Kidney (tissue), 14 donors: ENCODE measurements around the gene DMC1. TPM values are rescaled to one million over a fixed set of nuclear protein-coding genes. Genes with fewer than 3 reads are reported as not detected.

Experiments used
- DNase-seq, 5 donors: peaks; one replicate each; pipeline ENCODE4 v3.0.0-alpha.2; 2013 to 2020
- FAIRE-seq: peaks from 2 replicates; lab custom pipeline; 2012; peaks lifted over from hg19 to GRCh38; lab: Jason Lieb, UNC
- H3K27ac ChIP-seq, 2 donors: one replicate each; pipeline ENCODE4 v1.7.0; 2013; ENCODE audit warnings: low read depth in 2 of 2, low read length in 2 of 2, inconsistent platforms in 1 of 2
- H3K27me3 ChIP-seq: one replicate; pipeline ENCODE4 v1.7.1; 2013; ENCODE audit warnings: low read length, inconsistent platforms; ENCODE audit not compliant: control insufficient read depth, insufficient read depth
- H3K36me3 ChIP-seq, 3 donors: one replicate each; pipeline versions ENCODE4 v1.7.0 to v1.7.1; 2013; ENCODE audit warnings: low read length in 3 of 3, control low read depth in 1 of 3, inconsistent platforms in 1 of 3; ENCODE audit not compliant: insufficient read depth in 3 of 3, control insufficient read depth in 2 of 3
- H3K4me1 ChIP-seq, 3 donors: one replicate each; pipeline versions ENCODE4 v1.7.0 to v1.7.1; 2013; ENCODE audit warnings: low read length in 3 of 3, inconsistent platforms in 1 of 3, low read depth in 1 of 3; ENCODE audit not compliant: control insufficient read depth in 2 of 3, insufficient read depth in 2 of 3
- H3K4me3 ChIP-seq, 3 donors: one replicate each; pipeline versions ENCODE4 v1.7.0 to v1.8.1; 2013; ENCODE audit warnings: low read length in 3 of 3, control low read depth in 1 of 3, inconsistent platforms in 1 of 3
- H3K9ac ChIP-seq, 3 donors: one replicate each; pipeline versions ENCODE4 v1.7.0 to v1.7.1; 2013; ENCODE audit warnings: low read length in 3 of 3, control low read depth in 1 of 3, inconsistent platforms in 1 of 3
- H3K9me3 ChIP-seq, 3 donors: one replicate each; pipeline versions ENCODE4 v1.7.0 to v1.7.1; 2013; ENCODE audit warnings: low read length in 3 of 3, control low read depth in 1 of 3, inconsistent platforms in 1 of 3; ENCODE audit not compliant: control insufficient read depth in 2 of 3, insufficient read depth in 1 of 3
- intact Hi-C: fragments of 100-400 bp; cut with DNase I; formaldehyde crosslinking; loops from one replicate; pipeline ENCODE4 v1.11.1; 2022
- polyA plus RNA-seq: library from polyadenylated mRNA; stranded (reverse); fragments of 350-450 nt; fragmentation: Illumina TruSeq; extraction: RNeasy Lipid Tissue Mini Kit (QIAGEN cat#74804); gene quantifications from one replicate; pipeline ENCODE4 v1.2.3, GENCODE V29; 2014; ENCODE audit warnings: low read depth, low replicate concordance; ENCODE audit not compliant: insufficient read depth
- total RNA-seq: library from RNA; stranded (reverse); fragmentation: NEBNext Ultra II Directional; extraction: Animal tissue kit (Norgen Biotek cat#: 25700); gene quantifications from one replicate; pipeline ENCODE4 v1.2.1, GENCODE V29; 2021
- TF ChIP-seq, protein P1 (sequence below): IDR thresholded peaks from 3 replicates; pipeline ENCODE4 v1.5.1; 2012; ENCODE audit warnings: mild to moderate bottlenecking, moderate library complexity, borderline replicate concordance; ENCODE audit not compliant: insufficient read depth; ENCODE audit errors: extremely low read depth
- donor health status: control.
- donor health status: control.
- donor health status: control.
- donor health status: control.
- donor health status: control.
- donor health status: DM: yes; HTN: yes; CAD: no.
- donor health status: Normal renal cell carcinoma (clear cell type).

Gene DMC1
- total and polyA plus RNA-seq, 2 donors from 2014 or later: 0.66 TPM; not detected in 1

DNA sequence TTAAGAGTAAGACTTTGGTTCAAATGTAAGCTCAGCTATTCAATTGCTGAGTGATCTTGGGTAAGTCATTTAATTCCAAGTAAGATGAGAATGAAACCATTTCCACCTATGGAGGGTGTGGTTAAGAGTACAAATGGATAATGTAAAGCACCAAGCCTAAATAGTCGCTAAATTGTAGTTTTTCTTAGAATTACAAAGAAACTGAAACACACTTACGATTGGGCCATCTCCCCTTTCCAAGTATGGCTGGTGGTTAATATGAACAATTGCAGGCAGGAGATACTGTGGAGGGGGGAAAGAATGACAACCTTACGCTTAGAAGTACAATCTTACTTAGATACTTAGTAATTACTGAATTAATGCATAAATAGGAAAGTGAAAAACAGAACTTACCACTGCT is 72.1 kb downstream of the DMC1 start:
- H3K27me3 ChIP-seq: no peaks in the 10 kb centered on the region
- no peak overlapping the region for H3K4me3 ChIP-seq
- no peaks in the 10 kb centered on the region for H3K9me3 ChIP-seq
- no peak for FAIRE-seq
- peaks cover 27 to 83% (median 54%) of the 10 kb centered on the region in 3 donors for H3K36me3 ChIP-seq
- H3K27ac ChIP-seq: no peak overlapping the region
- intact Hi-C loops: no loop called here
- peaks cover 0 to 9% (median 8%) of the 10 kb centered on the region in 3 donors for H3K4me1 ChIP-seq
- H3K9ac ChIP-seq: no peak overlapping the region
- TF ChIP-seq, protein P1, sequence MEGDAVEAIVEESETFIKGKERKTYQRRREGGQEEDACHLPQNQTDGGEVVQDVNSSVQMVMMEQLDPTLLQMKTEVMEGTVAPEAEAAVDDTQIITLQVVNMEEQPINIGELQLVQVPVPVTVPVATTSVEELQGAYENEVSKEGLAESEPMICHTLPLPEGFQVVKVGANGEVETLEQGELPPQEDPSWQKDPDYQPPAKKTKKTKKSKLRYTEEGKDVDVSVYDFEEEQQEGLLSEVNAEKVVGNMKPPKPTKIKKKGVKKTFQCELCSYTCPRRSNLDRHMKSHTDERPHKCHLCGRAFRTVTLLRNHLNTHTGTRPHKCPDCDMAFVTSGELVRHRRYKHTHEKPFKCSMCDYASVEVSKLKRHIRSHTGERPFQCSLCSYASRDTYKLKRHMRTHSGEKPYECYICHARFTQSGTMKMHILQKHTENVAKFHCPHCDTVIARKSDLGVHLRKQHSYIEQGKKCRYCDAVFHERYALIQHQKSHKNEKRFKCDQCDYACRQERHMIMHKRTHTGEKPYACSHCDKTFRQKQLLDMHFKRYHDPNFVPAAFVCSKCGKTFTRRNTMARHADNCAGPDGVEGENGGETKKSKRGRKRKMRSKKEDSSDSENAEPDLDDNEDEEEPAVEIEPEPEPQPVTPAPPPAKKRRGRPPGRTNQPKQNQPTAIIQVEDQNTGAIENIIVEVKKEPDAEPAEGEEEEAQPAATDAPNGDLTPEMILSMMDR: no peak
- DNase-seq: no peak

DNA sequence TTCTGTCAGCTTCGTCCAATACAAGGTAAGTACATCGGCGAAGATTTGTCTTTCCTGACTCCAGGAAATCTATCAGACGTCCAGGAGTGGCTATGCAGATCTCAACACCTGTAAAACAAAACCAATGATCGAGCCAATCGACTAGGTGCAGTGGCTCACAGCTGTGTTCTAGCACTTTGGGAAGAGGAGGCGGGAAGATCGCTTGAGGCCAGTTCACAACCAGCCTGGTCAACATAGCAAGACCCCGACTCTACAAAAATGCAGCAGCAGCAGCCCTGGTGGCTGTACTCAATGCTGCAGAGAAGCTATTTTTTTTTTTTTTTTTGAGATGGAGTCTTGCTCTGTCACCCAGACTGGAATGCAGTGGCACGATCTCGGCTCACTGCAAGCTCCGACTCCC is 75.0 kb downstream of the DMC1 start:
- DNase-seq (no peak), FAIRE-seq (no peak)
- H3K9ac ChIP-seq: no peak overlapping the region
- H3K4me1 ChIP-seq: peaks cover 0 to 4% (median 3%) of the 10 kb centered on the region in 3 donors
- H3K27me3 ChIP-seq: no peaks in the 10 kb centered on the region
- no peak overlapping the region for H3K27ac ChIP-seq
- no peaks in the 10 kb centered on the region for H3K9me3 ChIP-seq
- peaks cover 28 to 92% (median 63%) of the 10 kb centered on the region in 3 donors for H3K36me3 ChIP-seq
- H3K4me3 ChIP-seq: no peak overlapping the region
- TF ChIP-seq, protein P1: peak; percentile 1
- intact Hi-C loops: no loop called here

DNA sequence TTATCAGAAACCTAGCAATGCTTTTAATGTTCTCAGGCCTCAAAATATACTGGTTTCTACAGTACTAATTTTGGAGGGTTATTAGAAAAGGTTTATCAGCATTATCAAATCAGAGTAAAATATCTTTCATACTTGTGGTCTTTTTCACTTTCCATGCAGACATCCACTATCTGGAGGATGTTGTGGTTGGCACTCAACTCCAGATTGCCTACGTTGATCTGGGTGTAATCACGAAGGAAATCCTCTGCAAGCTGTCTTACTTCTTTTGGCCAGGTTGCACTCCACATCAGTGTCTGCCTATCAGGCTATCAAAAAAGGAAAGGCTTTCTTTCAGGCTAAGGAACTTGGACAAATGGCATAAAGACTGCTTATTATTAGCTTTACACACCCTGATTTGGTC is 75.5 kb downstream of the DMC1 start:
- DNase-seq (no peak), FAIRE-seq (no peak)
- Histone ChIP-seq H3K4me3 (no peak overlapping the region), H3K4me1 (peaks cover 0 to 4% (median 3%) of the 10 kb centered on the region in 3 donors), H3K9ac (no peak overlapping the region), H3K27me3 (no peaks in the 10 kb centered on the region), H3K27ac (no peak overlapping the region), H3K36me3 (peaks cover 33 to 92% (median 65%) of the 10 kb centered on the region in 3 donors), H3K9me3 (no peaks in the 10 kb centered on the region)
- TF ChIP-seq, protein P1: no peak
- intact Hi-C loops: no loop called here
